Loucy (cell line): ENCODE data around the gene ZNF772.

Experiments
- CTCF ChIP-seq: fragments of 200-600 bp; sonication (generic); conservative IDR thresholded peaks from 2 replicates; pipeline ENCODE4 v1.5.1; 2014; ENCODE audit warnings: mild to moderate bottlenecking, antibody characterized with exemption, low read length
- EZH2phosphoT487 ChIP-seq: fragments of 200-600 bp; IDR thresholded peaks from 2 replicates; pipeline ENCODE4 v1.6.1; 2018; ENCODE audit warnings: antibody characterized with exemption, mild to moderate bottlenecking, moderate library complexity, borderline replicate concordance

GRCh38 chr19:57443121-57443696 is 34.2 kb downstream of the ZNF772 start:
- TF ChIP-seq CTCF (no peak), EZH2phosphoT487 (no peak)
